RWPE2 (cell line): Measurements from ENCODE around the gene PHLDA1.

Experiments
- ATAC-seq: fragments of 200-7000 bp; cut with Tn5 transposase; 3 replicates; pipeline ENCODE4 v1.9.1; 2021; ENCODE audit warnings: low read depth
- DNase-seq: peaks from one replicate; pipeline ENCODE4 v3.0.0-alpha.2; 2020; ENCODE audit warnings: low spot score
- H3K27ac ChIP-seq: fragments of 450-650 bp; 2 replicates; pipeline ENCODE4 v1.5.1; 2017; ENCODE audit warnings: mild to moderate bottlenecking; ENCODE audit not compliant: poor library complexity, severe bottlenecking
- H3K27me3 ChIP-seq: fragments of 250-450 bp; sonication (Bioruptor Pico); 2 replicates; pipeline ENCODE4 v1.5.1; 2021; ENCODE audit warnings: mild to moderate bottlenecking, moderate library complexity; ENCODE audit not compliant: insufficient read depth, poor library complexity, severe bottlenecking
- H3K36me3 ChIP-seq: fragments of 250-450 bp; sonication (Bioruptor Pico); 2 replicates; pipeline ENCODE4 v1.5.1; 2020; ENCODE audit warnings: low read depth, mild to moderate bottlenecking, moderate library complexity
- H3K4me1 ChIP-seq: fragments of 250-450 bp; sonication (Bioruptor Pico); 2 replicates; pipeline ENCODE4 v1.5.1; 2021; ENCODE audit warnings: mild to moderate bottlenecking, moderate library complexity; ENCODE audit not compliant: insufficient read depth, poor library complexity, severe bottlenecking
- H3K4me3 ChIP-seq: fragments of 250-450 bp; sonication (Bioruptor Pico); 2 replicates; pipeline ENCODE4 v1.5.1; 2021; ENCODE audit warnings: mild to moderate bottlenecking, moderate library complexity; ENCODE audit not compliant: severe bottlenecking
- H3K9me3 ChIP-seq: fragments of 250-450 bp; sonication (Bioruptor Pico); 2 replicates; pipeline ENCODE4 v1.5.1; 2021; ENCODE audit warnings: mild to moderate bottlenecking, moderate library complexity; ENCODE audit not compliant: severe bottlenecking
- CTCF ChIP-seq: fragments of 450-650 bp; IDR thresholded peaks from one replicate; pipeline ENCODE4 v1.5.1; 2017; ENCODE audit warnings: mild to moderate bottlenecking, moderate library complexity; ENCODE audit not compliant: poor library complexity, severe bottlenecking

PHLDA1 gene

GRCh38 chr12:75998292-75999063 lies 33.1 kb downstream of the PHLDA1 start:
- Histone ChIP-seq H3K27ac (peak overlapping the region; percentile 79), H3K36me3 (no peaks in the 10 kb centered on the region), H3K4me3 (no peak overlapping the region), H3K9me3 (no peaks in the 10 kb centered on the region), H3K4me1 (peaks cover 38% of the 10 kb centered on the region), H3K27me3 (no peaks in the 10 kb centered on the region)
- DNase-seq (no peak), ATAC-seq (peak; percentile 58)
- no peak for TF ChIP-seq CTCF

DNA sequence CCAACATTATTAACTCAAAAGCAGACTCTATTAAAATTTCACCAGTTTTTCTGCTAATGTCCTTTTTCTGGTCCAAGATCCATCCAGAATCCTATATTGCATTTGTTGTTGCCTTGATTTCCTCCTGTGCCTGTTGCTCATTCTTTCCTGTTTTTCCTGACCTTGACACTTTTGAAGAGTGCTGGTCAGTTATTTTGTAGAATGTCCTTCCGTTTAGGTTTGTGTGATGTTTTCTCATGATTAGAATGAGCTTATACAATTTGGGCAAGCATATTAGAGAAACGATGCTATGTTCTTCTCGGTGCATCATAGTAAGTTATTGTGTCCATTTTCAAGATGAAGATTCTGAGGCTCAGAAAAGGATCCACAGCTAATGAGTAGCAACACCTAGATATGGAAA lies 33.9 kb downstream of the PHLDA1 start:
- Histone ChIP-seq H3K4me3 (no peak overlapping the region), H3K27ac (peak overlapping the region; percentile 79), H3K9me3 (no peaks in the 10 kb centered on the region), H3K4me1 (peaks cover 38% of the 10 kb centered on the region), H3K36me3 (no peaks in the 10 kb centered on the region), H3K27me3 (no peaks in the 10 kb centered on the region)
- no peak for TF ChIP-seq CTCF
- DNase-seq (no peak), ATAC-seq (no peak)

DNA sequence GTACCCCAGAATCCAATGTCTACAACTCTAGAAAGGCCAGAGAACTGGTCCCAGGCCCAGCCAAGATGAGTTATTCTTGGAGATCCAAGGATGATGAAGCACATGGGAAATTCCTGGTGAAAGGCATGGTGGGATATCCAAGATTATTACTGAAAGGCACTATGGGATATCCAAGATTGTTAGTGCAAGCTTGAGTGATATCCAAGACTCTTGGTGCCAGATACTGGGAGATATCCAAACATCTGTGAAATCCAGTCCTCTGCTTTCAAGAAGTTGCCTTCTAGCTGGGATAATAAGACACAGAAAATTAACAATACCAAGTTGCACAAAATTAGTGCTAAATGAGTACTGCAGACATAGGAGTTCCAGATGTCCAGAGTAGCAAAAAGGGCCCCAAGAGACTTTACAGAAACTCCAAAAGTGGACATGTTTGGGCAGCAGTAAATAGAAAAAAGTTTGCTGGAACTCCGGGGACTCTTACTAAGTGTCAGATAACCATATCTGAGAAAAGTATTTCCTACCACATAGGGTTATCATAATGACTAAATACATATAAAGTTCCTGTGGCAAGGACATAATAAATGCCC lies 34.6 kb downstream of the PHLDA1 start:
- no peaks in the 10 kb centered on the region for H3K36me3 ChIP-seq
- DNase-seq (no peak), ATAC-seq (no peak)
- TF ChIP-seq CTCF, result no peak
- no peaks in the 10 kb centered on the region for H3K9me3 ChIP-seq
- no peak overlapping the region for H3K4me3 ChIP-seq
- no peaks in the 10 kb centered on the region for H3K27me3 ChIP-seq
- peak overlapping the region; percentile 79 for H3K27ac ChIP-seq
- peaks cover 38% of the 10 kb centered on the region for H3K4me1 ChIP-seq

DNA sequence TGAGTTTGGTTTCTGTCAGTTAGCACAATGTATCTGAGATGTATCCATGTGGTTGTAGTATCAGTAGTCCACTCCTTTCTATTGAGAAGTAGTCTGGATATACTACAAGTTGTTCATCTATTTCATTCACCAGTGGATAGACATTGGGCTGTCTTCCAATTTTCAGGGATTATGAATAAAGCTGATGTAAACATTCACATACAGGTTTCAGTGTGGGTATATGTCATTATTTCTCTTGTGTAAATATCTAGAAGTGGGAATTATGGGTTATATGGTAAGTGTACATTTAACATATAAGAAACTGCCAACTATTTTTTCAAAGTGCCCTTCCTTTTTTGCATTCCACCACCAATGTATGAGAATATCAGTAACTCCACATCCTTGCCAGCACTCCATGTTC lies 35.9 kb downstream of the PHLDA1 start:
- Histone ChIP-seq H3K4me3 (no peak overlapping the region), H3K27ac (peak overlapping the region; percentile 79), H3K4me1 (peaks cover 38% of the 10 kb centered on the region), H3K27me3 (no peaks in the 10 kb centered on the region), H3K36me3 (no peaks in the 10 kb centered on the region), H3K9me3 (no peaks in the 10 kb centered on the region)
- TF ChIP-seq CTCF, result no peak
- ATAC-seq, result peak; percentile 20; the same call in 1 of the 3 replicates
- no peak for DNase-seq
